ENCODE results near the gene TRMU. TPM values are rescaled to one million over a fixed set of nuclear protein-coding genes. Genes with fewer than 3 reads are reported as not detected.

The TRMU gene
- total and polyA plus RNA-seq, 2 of the 8 experiments (the other 6 are each of a cell fraction or from before 2014, with no cell fraction given): 43.4 to 70.6 TPM

GRCh38 chr22:46290121-46290842, 45.2 kb upstream of the TRMU start (continued):
- no peak for TF ChIP-seq KDM1A (IDR thresholded peaks at IDR 0.05; ENCODE audit: borderline replicate concordance, low read length)
